T follicular helper cell (primary cell): ENCODE measurements around the gene GPATCH8.
"Not testable (repeated sequence)": the region's sequence is repeated elsewhere in the genome, so short reads cannot be mapped to it uniquely, and the experiment has no call there.

Source experiments
- DNase-seq: peaks from one replicate; pipeline ENCODE4 v3.0.0-alpha.2; 2020; ENCODE audit warnings: low read depth

The GPATCH8 gene

DNA sequence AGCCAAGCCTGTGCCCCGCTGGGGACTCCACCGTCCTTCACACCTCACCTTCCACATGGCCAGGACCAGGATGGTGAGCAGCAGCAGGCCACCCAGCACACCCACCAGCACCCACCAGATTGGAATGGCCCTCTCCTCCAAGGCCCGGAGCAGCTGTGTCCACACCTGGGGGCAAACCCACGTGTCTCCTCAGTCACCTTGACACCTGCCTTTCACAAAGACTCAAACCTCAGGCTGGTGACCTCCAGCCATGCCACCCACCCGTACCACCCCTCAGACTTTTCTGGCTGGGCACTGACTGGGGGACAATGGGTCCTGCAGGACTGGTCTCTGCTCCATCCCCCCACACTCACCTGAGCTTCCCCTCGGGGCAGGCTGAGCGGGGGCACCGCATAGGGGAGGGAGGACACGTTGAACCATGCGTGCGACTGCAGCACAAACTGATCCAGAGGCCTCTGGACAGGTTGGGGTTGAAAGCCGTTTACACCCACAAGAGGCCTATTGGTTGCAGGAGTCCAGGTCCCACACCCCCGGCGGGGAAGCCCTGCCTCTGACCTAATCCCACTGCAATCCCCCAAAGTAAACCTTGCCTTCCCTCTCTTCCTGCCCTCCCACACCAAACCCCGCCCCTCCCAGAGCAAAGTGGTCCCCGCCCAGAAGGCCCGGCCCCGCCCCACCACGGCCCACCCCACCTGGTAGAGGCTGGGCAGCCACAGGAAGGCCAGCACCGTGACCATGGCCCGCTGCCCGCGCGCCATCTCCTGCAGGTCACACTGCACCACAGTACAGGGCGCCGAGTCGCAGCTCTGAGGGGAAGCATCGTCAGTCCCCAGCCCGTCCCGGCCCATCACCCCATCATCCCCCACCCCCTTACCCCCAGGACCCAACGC lies 128.7 kb downstream of the GPATCH8 start:
- DNase-seq: no peak

GRCh38 chr17:44372036-44372435 lies 131.2 kb downstream of the GPATCH8 start:
- no peak for DNase-seq

GRCh38 chr17:44369414-44370023 lies 133.7 kb downstream of the GPATCH8 start:
- not testable (repeated sequence) for DNase-seq

DNA sequence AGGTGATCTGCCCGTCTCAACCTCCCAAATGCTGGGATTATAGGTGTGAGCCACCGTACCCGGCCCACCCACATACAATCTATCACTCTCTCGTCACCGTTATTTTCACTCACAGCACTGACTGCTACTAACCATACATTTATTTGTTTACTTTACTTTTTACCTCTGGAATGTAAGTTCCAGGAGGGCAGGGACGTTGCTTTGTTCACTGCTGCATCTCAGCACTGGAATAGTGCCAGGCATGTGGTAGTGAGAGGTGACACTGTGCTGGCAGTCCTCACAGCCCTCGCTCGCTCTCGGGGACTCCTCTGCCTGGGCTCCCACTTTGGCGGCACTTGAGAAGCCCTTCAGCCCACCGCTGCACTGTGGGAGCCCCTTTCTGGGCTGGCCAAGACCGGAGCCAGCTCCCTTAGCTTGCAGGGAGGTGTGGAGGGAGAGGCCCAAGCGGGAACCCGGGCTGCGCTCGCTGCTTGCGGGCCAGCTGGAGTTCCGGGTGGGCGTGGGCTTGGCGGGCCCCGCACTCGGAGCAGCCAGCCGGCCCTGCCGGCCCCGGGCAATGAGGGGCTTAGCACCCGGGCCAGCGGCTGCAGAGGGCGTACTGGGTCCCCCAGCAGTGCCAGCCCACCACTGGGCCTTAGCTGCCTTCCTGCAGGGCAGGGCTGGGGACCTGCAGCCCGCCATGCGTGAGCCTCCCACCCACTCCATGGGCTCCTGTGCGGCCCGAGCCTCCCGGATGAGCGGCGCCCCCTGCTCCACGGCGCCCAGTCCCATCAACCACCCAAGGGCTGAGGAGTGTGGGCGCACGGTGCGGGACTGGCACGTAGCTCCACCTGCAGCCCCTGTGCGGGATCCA lies 134.6 kb downstream of the GPATCH8 start:
- not testable (repeated sequence) for DNase-seq

DNA sequence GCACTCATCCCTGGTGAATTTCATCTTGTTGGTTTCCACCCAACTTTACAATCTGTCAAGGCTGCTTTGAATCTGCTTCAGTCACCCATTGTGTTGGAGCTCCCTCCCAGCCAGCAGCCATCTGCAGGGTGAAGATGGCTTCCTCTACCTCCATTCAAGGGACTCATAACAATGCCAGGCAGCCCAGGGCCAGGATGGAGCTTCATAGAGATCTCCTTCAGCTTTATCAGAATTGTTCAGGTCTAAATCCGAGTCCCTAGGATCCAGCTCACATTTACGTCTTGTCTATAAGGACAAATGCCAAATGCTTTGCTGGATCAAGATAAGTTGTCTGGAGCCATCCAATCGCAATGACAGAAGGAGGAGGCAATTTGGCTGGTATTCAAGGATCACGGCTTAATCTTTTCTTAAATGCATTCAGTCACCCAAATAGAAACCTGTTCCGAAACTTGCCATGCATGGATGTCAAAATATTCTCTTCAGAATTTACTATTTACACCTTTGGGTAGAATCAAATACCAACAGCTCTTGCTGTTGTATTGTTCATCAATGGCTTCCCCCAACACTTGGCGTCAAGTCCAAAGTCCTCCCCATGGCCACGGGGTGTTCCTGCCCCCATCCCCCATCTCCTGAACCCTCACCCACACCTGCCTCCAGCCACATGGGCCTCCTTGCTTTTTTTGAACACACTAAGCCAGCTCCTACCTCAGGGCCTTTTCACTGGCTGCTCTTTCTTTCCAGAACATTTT lies 135.8 kb downstream of the GPATCH8 start:
- DNase-seq: no peak

DNA sequence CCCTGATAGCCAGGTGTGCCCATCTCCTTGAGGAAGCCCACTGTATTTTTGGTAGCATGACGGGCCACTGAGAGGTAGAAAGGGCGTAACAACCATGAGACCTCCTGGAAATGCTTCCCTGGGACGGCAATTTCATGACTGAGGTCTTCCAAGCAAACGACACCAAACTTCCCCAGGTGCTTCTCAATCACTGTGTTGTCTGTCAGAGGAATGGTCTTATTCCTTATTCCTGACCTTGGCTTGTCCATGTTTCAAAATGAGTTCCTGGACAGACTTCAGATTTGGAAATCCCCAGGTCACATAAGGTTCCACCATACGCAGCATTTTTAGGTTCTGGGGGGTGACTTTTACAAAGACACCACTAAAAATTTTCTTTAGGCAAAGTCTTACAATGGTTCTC lies 138.2 kb downstream of the GPATCH8 start:
- DNase-seq: not testable (repeated sequence)

GRCh38 chr17:44363613-44364159 lies 139.5 kb downstream of the GPATCH8 start, which contains the start of gene FAM171A2:
Gene FAM171A2, minus strand, starts transcription at chr17:44363853. Its CDS starts 139 bp downstream, at chr17:44363714.
- peak; percentile 57 for DNase-seq

DNA sequence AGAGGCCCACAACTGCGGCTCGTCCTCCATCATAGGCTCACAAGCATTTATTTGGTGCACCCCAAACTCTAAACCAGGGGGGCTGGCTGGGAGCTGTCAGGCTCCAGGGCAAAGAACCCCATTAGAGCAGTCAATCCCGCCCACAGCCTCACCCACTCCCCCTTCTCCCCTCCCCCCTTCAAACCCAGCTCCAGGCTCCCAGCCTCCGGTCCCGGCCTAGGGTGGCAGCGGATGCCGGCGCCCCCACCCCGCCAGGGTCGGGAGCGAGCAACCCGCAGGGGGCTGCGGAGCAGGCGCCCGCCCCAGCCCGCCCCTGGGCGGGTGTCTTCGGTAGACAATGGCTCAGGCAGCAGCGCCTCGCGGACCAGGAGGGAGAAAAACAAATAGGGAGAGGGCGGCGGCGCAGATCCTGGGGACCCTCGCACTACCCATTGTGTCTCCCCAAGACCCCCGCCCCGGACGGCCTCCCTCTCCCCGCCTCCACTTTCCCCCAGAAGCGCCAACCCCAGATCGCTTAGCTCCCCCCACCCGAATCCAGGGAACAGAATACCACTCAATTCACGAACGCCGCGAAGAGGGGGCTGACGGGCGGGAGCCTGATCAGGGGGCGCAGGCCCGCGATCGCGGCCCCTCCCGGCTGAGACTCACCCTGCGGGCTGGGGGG lies 140.1 kb downstream of the GPATCH8 start:
- no peak for DNase-seq

- no peak for DNase-seq
These were observed 140.7 kb downstream of the GPATCH8 start for GRCh38 chr17:44362459-44362948.

- DNase-seq: no peak
These were observed 141.6 kb downstream of the GPATCH8 start for GRCh38 chr17:44361292-44362260.

DNA sequence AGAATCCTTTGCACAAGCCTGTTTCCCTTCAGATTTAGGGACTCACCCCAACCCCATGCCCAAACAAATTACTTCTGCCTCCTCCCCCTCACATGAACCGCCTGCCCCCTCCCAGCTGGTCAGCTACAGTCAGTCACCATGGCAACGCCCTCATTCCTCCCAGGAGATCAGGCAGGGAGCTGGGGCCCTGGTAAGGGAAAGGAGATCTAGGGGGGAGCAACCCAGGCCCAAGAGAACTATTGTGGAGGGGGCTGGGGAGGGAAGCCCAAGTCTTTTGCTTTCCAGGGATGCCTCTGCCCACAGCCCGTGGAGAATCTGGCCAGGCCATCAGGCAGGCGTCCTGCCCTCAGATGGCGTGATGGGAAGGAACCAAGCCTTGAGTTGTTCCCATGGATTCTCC lies 142.4 kb downstream of the GPATCH8 start:
- no peak for DNase-seq

GRCh38 chr17:44360144-44360533 lies 143.1 kb downstream of the GPATCH8 start:
- no peak for DNase-seq

DNA sequence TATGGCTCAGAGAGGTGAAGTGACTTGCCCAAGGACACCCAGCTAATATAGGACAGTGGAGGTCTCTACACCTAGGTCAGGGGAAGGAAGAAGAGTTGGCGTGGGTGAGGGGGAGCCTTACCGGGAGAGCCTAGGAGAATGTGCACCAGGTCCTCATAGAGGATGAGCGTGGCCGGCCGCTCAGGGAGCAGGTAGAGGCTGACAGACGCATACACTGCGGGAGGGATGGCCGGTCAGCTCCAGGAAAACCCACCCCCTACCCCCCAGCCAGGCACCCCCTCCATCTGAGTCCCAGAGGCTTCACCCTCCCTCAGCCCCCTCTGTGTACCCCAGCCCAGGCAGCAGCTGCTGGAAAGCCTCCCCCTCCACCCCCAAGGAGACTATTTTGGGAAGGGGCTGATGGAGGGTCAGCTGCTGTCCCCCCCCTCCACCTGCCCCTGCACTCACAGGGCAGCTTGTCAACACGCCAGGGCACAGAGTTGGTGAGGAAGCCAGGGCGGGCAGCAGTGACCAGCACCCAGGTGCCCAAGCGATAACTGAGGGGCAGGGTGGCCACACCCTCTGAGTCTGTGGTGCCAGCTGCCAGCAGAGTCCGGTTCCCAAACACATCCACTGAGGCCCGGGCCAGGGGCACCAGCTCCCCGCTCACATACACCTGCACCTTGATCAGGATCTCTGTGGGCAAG lies 143.6 kb downstream of the GPATCH8 start:
- no peak for DNase-seq

GRCh38 chr17:44359006-44359405 lies 144.2 kb downstream of the GPATCH8 start:
- DNase-seq: no peak

- DNase-seq: no peak
These were observed 145.1 kb downstream of the GPATCH8 start for GRCh38 chr17:44358066-44358465.

GRCh38 chr17:44356241-44356640 lies 147.0 kb downstream of the GPATCH8 start:
- DNase-seq: no peak

- no peak for DNase-seq
These were observed 147.5 kb downstream of the GPATCH8 start for GRCh38 chr17:44355642-44356099.
